ENCODE results near the gene MMP17. TPM values are rescaled to one million over a fixed set of nuclear protein-coding genes. Genes with fewer than 3 reads are reported as not detected.

MMP17 gene
- polyA plus RNA-seq, 1 donor from 2014 or later, result 79.0 TPM

- Histone ChIP-seq H3K4me3 (ENCODE audit: low read length) (peak overlapping the region; percentile 65), H3K9ac (ENCODE audit: low read length) (peak overlapping the region; percentile 30), H3K9me2 (ENCODE audit: insufficient read depth, low read length) (no peaks in the 10 kb centered on the region), H3K27me3 (ENCODE audit: insufficient read depth, low read depth, low read length) (no peaks in the 10 kb centered on the region), H3K9me3 (ENCODE audit: low read length) (no peaks in the 10 kb centered on the region), H3K36me3 (ENCODE audit: insufficient read depth, low read length) (no peaks in the 10 kb centered on the region), H3K4me2 (ENCODE audit: low read length) (no peak overlapping the region), H3K79me2 (replicated peaks; ENCODE audit: insufficient read depth, low read length) (peaks cover 14% of the 10 kb centered on the region), H4K20me1 (ENCODE audit: insufficient read depth) (no peaks in the 10 kb centered on the region), H3K27ac (ENCODE audit: low read length) (no peak overlapping the region), H2AFZ (ENCODE audit: low read depth, low read length) (no peak overlapping the region), H3F3A (ENCODE audit: insufficient read depth, low read length, poor library complexity, severe bottlenecking) (peaks cover 3% of the 10 kb centered on the region)
- TF ChIP-seq TAF1 (IDR thresholded peaks at IDR 0.05; ENCODE audit: low read depth) (no peak), POLR2AphosphoS5 (IDR thresholded peaks at IDR 0.05) (no peak), SMC3 (conservative IDR thresholded peaks at IDR 0.05; ENCODE audit: poor library complexity) (no peak), EP300 (conservative IDR thresholded peaks at IDR 0.05; ENCODE audit: poor library complexity, severe bottlenecking) (no peak), RAD21 (conservative IDR thresholded peaks at IDR 0.05) (no peak), MXI1 (conservative IDR thresholded peaks at IDR 0.05; ENCODE audit: poor library complexity, severe bottlenecking) (no peak), EZH2 (IDR thresholded peaks at IDR 0.05; ENCODE audit: borderline replicate concordance, insufficient read depth, low read length, poor library complexity, severe bottlenecking) (no peak), CTCF (IDR thresholded peaks at IDR 0.05; ENCODE audit: poor library complexity, severe bottlenecking) (no peak)
- TF ChIP-seq, protein P1, sequence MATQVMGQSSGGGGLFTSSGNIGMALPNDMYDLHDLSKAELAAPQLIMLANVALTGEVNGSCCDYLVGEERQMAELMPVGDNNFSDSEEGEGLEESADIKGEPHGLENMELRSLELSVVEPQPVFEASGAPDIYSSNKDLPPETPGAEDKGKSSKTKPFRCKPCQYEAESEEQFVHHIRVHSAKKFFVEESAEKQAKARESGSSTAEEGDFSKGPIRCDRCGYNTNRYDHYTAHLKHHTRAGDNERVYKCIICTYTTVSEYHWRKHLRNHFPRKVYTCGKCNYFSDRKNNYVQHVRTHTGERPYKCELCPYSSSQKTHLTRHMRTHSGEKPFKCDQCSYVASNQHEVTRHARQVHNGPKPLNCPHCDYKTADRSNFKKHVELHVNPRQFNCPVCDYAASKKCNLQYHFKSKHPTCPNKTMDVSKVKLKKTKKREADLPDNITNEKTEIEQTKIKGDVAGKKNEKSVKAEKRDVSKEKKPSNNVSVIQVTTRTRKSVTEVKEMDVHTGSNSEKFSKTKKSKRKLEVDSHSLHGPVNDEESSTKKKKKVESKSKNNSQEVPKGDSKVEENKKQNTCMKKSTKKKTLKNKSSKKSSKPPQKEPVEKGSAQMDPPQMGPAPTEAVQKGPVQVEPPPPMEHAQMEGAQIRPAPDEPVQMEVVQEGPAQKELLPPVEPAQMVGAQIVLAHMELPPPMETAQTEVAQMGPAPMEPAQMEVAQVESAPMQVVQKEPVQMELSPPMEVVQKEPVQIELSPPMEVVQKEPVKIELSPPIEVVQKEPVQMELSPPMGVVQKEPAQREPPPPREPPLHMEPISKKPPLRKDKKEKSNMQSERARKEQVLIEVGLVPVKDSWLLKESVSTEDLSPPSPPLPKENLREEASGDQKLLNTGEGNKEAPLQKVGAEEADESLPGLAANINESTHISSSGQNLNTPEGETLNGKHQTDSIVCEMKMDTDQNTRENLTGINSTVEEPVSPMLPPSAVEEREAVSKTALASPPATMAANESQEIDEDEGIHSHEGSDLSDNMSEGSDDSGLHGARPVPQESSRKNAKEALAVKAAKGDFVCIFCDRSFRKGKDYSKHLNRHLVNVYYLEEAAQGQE (IDR thresholded peaks at IDR 0.05; ENCODE audit: borderline replicate concordance), result no peak
These were observed 7.5 kb downstream of the MMP17 start for GRCh38 chr12:131835616-131836171.

DNA sequence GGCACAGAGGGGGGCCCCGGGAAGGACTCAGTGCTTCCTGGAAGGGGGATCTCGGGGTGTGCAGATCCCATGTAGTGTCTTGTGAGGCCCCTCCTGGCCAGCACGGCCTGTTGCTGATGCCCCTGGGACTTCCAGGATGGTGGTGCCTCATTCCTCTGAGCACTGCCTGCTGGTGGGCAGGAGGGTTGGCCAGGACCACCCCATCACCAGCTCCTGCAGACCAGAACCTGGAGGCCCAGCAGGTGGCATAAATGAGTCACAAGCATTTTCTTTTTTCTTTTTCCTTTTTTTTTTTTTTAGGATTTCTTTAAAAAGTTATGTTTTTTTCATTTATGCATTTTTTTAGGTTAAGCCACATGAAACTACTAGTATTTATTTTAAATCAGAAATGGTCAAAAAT is 8.0 kb downstream of the MMP17 start:
- Histone ChIP-seq H3K27me3 (ENCODE audit: insufficient read depth, low read depth, low read length) (no peaks in the 10 kb centered on the region), H3K36me3 (ENCODE audit: insufficient read depth, low read length) (no peaks in the 10 kb centered on the region), H4K20me1 (ENCODE audit: insufficient read depth) (no peaks in the 10 kb centered on the region), H3K27ac (ENCODE audit: low read length) (no peak overlapping the region), H3K4me2 (ENCODE audit: low read length) (no peak overlapping the region), H3K9me2 (ENCODE audit: insufficient read depth, low read length) (no peaks in the 10 kb centered on the region), H3F3A (ENCODE audit: insufficient read depth, low read length, poor library complexity, severe bottlenecking) (peaks cover 3% of the 10 kb centered on the region), H3K79me2 (replicated peaks; ENCODE audit: insufficient read depth, low read length) (peaks cover 14% of the 10 kb centered on the region), H3K9me3 (ENCODE audit: low read length) (no peaks in the 10 kb centered on the region), H3K4me3 (ENCODE audit: low read length) (no peak overlapping the region), H2AFZ (ENCODE audit: low read depth, low read length) (no peak overlapping the region), H3K9ac (ENCODE audit: low read length) (peak overlapping the region; percentile 30)
- peak; percentile 66 for TF ChIP-seq SMC3 (conservative IDR thresholded peaks at IDR 0.05; ENCODE audit: poor library complexity)
- no peak for TF ChIP-seq EP300 (conservative IDR thresholded peaks at IDR 0.05; ENCODE audit: poor library complexity, severe bottlenecking)
- no peak for TF ChIP-seq RAD21 (conservative IDR thresholded peaks at IDR 0.05)
- TF ChIP-seq CTCF (IDR thresholded peaks at IDR 0.05; ENCODE audit: poor library complexity, severe bottlenecking), result peak; percentile 62
- TF ChIP-seq TAF1 (IDR thresholded peaks at IDR 0.05; ENCODE audit: low read depth), result no peak
- no peak for TF ChIP-seq EZH2 (IDR thresholded peaks at IDR 0.05; ENCODE audit: borderline replicate concordance, insufficient read depth, low read length, poor library complexity, severe bottlenecking)

All from neural cell (in vitro differentiated cells).